Activated CD8-positive, alpha-beta memory T cell treated with anti-CD3 and anti-CD28 coated beads for 4 hours (primary cell): ENCODE data around the gene GREB1.

Source experiments
- DNase-seq, 2 donors: peaks; one replicate each; pipeline ENCODE4 v3.0.0-alpha.2; 2020; ENCODE audit warnings: low read depth in 2 of 2

Gene GREB1

GRCh38 chr2:11665510-11666362 lies 131.9 kb downstream of the GREB1 start:
- no peak for DNase-seq

GRCh38 chr2:11667194-11667593 lies 133.3 kb downstream of the GREB1 start:
- DNase-seq: no peak

GRCh38 chr2:11667866-11668637 lies 134.2 kb downstream of the GREB1 start:
- DNase-seq: no peak

GRCh38 chr2:11669454-11670291 lies 135.8 kb downstream of the GREB1 start, which contains the start of gene NTSR2:
Gene NTSR2, minus strand, starts transcription at chr2:11670195. Its CDS starts 66 bp downstream, at chr2:11670129.
- DNase-seq: no peak

- DNase-seq: no peak
Measured at GRCh38 chr2:11672407-11672806, 138.6 kb downstream of the GREB1 start.

- no peak for DNase-seq
Measured at GRCh38 chr2:11674983-11675382, 141.1 kb downstream of the GREB1 start.

GRCh38 chr2:11675423-11676112 lies 141.7 kb downstream of the GREB1 start:
- no peak for DNase-seq

GRCh38 chr2:11676640-11677039 lies 142.8 kb downstream of the GREB1 start:
- no peak for DNase-seq

GRCh38 chr2:11677136-11678055 lies 143.6 kb downstream of the GREB1 start:
- DNase-seq: no peak

- no peak for DNase-seq
Measured at GRCh38 chr2:11678306-11678960, 144.6 kb downstream of the GREB1 start.

GRCh38 chr2:11679016-11679415 lies 145.2 kb downstream of the GREB1 start:
- no peak for DNase-seq

- DNase-seq: no peak
Measured at GRCh38 chr2:11679486-11680181, 145.8 kb downstream of the GREB1 start.

GRCh38 chr2:11680182-11680900 lies 146.5 kb downstream of the GREB1 start:
- no peak for DNase-seq

GRCh38 chr2:11680901-11681721 lies 147.3 kb downstream of the GREB1 start:
- no peak for DNase-seq

- no peak for DNase-seq
Measured at GRCh38 chr2:11681722-11682589, 148.1 kb downstream of the GREB1 start.

GRCh38 chr2:11682590-11682915 lies 148.7 kb downstream of the GREB1 start:
- DNase-seq: no peak

- DNase-seq: no peak
Measured at GRCh38 chr2:11683476-11683875, 149.6 kb downstream of the GREB1 start.
